Lower leg skin (tissue), 3 donors: ENCODE results near the gene PLAGL2.

Source experiments
- POLR2A ChIP-seq, 2 donors: fragments of 450-650 bp; IDR thresholded peaks; one replicate each; pipeline ENCODE4 v1.6.1; 2016 to 2017; ENCODE audit warnings: antibody characterized with exemption in 2 of 2, mild to moderate bottlenecking in 1 of 2, moderate library complexity in 1 of 2
- TF ChIP-seq, protein P1 (sequence below), 3 donors: fragments of 450-650 bp; IDR thresholded peaks; one replicate each; pipeline ENCODE4 v1.5.1; 2016; ENCODE audit warnings: antibody characterized with exemption in 3 of 3, mild to moderate bottlenecking in 3 of 3, moderate library complexity in 2 of 3

DNA sequence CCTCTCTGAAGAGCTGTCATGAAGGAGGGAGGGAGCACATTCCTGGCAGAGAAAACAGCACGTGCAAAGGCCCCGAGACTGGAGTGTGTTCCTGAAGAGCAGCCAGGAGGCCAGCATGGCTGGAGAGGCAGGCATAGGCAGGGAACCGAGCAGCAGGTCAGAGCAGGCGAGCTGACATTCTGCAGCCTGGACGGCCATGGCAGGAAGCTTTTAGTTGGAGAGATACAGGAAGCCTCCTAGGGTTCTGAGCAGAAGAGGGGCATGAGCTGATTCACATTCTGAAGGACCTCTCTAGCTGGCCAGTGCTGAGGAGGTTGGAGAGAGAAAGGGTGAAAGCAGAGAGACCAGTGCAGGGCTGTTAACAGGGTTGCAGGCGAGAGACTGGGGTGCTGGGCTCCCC lies 29.9 kb upstream of the PLAGL2 start:
- no peak for TF ChIP-seq POLR2A (IDR thresholded peaks at IDR 0.05)
- TF ChIP-seq, protein P1, sequence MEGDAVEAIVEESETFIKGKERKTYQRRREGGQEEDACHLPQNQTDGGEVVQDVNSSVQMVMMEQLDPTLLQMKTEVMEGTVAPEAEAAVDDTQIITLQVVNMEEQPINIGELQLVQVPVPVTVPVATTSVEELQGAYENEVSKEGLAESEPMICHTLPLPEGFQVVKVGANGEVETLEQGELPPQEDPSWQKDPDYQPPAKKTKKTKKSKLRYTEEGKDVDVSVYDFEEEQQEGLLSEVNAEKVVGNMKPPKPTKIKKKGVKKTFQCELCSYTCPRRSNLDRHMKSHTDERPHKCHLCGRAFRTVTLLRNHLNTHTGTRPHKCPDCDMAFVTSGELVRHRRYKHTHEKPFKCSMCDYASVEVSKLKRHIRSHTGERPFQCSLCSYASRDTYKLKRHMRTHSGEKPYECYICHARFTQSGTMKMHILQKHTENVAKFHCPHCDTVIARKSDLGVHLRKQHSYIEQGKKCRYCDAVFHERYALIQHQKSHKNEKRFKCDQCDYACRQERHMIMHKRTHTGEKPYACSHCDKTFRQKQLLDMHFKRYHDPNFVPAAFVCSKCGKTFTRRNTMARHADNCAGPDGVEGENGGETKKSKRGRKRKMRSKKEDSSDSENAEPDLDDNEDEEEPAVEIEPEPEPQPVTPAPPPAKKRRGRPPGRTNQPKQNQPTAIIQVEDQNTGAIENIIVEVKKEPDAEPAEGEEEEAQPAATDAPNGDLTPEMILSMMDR (IDR thresholded peaks at IDR 0.05) = no peak
